A204.1 (cell line): Measurements from ENCODE around the gene FRMD4A.

Experiments
- FAIRE-seq: peaks from 2 replicates; lab custom pipeline; 2012; peaks lifted over from hg19 to GRCh38; lab: Jason Lieb, UNC

Gene FRMD4A

GRCh38 chr10:13665516-13666262, 665.0 kb downstream of the FRMD4A start:
- FAIRE-seq: no peak

DNA sequence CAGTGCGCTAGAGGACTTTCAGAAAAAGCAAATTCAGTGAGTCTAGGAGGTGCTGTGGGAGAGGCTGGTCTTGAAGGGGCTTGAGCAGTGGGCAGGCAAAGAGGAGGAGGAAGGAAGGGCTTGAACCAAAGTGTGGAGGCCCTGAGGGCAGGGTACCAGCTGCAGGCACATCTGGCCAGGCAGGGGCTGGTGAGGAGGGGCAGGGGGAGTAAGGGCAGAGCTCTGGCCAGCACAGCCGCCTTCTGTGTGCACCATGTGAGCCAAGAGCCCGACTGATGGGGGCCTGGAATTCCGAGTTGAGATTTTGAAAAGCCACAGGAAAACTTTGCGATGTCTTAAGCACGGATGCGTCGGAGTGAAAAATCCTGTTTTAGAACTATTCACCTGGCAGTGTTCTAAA, 669.5 kb downstream of the FRMD4A start:
- no peak for FAIRE-seq

DNA sequence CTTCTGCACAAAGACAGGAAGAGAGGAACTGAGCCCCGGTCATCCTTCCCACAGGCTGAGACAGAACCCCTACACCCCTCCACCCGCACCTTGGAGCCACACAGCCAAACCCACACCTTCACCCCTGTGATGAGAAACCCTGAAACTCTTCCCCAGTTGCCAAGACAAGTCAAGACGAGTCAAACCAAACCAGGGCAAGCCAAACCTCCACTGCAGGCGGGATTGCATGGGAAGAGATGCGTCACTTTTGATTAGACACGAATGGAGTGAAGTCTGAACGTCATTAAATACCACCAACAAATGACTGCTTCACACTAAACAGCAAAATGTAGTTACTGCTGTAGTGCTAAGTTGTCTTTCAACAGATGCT, 670.2 kb downstream of the FRMD4A start:
- FAIRE-seq: no peak

DNA sequence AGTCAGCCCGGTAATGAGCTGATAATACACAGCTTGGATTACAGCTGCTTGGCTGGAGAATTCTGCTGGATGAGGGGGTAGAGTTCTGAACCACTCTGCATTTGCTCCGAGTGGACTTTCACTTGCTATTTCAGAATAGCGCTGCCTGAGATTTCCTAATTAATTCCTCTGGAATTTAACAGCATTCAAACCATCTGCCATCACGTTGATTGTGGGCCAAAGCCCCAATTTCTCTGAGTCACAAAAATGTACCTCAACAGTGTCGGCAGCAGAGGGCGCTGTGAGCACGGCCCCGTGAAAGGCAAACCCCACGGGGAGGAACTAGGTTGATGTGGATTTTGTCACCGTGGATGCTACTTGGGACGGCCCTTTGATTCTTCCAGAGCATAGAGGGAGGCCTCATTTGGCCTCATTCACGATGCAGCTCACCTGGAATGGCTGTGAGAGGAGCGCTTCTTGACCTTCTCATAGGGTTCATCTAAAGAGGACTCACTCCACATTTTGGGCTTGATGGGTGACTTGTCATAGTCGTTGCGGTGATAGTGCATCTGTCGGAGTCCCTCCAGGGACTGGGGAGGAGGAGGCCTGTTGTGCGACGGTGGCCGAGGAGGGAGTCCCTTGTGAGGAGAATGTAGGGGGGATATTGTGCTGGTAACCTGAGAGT, 670.7 kb downstream of the FRMD4A start:
- FAIRE-seq: no peak

DNA sequence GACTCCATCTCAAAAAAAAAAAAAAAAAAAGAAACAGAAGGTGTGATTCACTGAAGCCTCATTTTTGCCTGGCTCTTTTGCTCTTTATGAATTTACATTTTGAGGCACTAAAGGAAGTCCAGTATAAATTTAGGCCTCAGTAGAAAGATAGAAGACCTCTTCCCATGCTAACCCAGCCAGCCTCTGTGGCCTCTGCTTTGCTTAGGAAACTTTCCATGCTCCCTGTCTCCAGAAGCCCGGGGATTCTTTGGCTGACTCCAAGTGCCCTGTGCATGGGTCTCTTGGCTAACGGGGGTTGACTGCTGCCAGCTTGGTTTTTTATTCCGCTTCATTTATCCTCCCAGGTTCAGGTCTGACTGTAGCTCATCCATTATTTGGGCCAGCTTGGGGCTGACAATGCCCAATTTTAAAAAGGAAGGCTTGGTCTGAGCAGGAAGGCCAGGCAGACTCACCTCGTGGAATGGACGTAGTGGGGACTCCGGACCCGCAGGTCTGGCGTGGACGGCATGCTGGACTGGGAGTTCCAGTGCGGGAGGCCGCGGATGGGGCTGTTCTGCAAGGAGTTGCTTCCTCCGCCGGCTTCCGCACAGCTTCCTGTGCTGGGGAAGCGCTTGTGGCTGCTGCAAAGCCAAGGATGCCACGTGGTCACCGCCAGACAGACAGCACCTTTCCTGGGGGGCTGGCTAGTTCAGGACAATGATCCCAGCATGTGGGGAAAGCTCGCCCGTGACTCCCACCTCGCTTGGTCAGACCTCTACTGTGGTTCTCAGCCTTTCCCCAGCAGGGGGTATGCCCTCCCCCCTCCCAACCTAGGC, 671.6 kb downstream of the FRMD4A start:
- FAIRE-seq: no peak

- FAIRE-seq: no peak
These were observed 672.5 kb downstream of the FRMD4A start for GRCh38 chr10:13658264-13658663.

- FAIRE-seq: no peak
These were observed 673.5 kb downstream of the FRMD4A start for GRCh38 chr10:13657101-13657680.

GRCh38 chr10:13656337-13657100, 674.2 kb downstream of the FRMD4A start:
- FAIRE-seq: no peak

DNA sequence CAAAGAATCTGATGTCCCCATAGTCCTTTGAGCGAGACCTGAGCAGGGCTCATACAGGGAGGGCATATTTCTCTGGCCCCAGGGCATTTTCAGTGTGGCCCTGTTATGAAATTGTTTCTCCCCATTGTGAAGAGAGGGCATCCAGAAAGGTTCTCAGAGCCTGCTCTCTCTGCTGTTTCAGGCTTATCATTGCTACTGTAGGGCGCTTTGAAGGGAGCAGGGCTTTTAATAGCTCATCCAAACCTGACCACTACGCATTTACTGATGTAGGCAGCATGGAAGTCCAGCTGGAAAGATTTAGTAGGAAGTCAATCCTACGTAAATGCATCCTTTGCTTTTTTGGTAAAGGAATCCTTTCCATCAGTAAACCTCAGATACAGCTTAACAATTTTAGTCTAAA, 675.9 kb downstream of the FRMD4A start:
- no peak for FAIRE-seq

GRCh38 chr10:13654118-13654830, 676.5 kb downstream of the FRMD4A start:
- FAIRE-seq: no peak

- no peak for FAIRE-seq
These were observed 677.9 kb downstream of the FRMD4A start for GRCh38 chr10:13652860-13653259.

DNA sequence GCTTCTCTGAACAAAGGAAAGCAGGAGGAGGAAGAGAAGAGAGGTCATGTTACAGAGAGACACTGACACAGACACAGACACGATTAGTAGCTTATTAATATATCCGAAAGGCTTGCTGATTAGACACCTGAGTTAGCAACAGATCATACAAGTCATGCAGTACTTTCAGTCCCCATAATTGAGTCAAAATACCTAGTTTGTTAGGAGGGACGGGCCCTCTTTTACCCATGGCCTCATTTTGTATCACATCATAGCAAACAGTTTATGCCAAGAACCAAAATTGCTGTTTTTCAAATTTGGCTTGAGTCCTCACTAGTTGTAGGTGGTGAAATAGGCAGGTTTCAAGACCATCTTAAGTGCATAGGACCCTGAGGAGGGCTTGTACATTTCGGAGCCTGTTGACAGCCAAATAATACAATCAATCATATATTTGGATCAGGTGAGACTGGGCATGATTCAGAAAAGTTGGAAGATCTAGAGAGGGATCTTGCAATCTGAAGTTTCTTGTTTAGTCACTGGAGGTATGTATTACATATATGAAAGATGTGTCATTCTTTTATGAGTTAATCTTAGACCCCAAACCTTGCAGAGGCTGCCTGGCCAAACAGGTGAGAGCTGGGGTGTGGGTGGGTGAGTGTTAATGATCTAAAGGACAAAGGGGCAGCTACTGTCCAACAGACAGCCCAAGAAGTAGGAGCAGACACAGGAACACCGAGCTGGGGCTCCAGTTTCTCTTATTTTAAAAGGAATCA, 678.6 kb downstream of the FRMD4A start:
- FAIRE-seq: no peak

DNA sequence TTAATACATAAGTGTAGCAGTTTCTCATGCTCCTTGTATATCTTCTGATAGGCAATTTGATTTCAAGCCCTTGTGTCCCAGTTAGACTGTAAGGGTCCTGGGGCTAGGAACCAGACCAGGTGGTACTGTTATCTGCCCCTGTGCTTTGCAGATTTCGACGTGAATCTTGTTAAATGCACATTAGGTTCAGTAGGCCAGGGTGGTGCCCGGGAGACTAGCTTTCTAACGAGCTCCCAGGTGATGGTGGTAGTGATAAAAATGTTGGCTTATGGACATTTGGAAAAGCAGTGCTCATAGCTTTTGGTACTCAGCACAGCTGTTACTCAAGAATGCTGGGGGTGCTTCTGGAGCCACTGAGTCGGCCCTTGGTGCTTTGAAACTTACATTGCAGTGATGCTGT, 679.8 kb downstream of the FRMD4A start:
- FAIRE-seq: no peak

DNA sequence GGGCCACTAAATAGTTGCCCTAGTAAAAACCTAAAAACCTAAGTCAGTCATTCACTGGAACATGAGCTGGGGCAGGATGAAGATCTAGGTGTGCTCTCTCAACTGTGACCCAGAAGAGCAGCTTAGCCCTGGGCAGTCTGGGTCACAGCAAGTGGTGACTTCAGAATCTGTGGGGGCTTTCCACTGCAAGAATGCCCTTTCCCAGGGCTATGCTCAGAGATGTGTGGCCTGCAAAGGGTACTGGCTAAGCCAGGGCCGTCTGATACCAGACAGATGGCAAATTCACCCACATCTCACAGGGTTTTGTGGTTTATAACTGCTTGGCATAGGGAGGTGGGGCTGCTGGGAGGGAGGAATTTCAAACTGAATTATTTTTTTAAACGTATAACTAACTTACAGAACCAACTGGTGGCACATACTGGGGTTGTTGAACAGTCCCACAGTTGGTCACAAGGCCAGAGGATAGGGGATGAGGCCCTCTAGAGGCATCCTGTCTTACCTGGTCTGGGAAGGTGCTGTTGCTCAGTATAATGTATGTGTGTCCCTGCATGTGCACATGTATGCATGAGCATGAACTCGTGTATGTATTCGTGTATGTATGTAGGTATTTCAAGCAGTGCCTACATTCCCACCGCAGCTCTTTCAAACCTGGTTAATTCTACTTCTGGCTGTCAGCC, 680.7 kb downstream of the FRMD4A start:
- FAIRE-seq: no peak

- no peak for FAIRE-seq
These were observed 682.3 kb downstream of the FRMD4A start for GRCh38 chr10:13648425-13648824.

DNA sequence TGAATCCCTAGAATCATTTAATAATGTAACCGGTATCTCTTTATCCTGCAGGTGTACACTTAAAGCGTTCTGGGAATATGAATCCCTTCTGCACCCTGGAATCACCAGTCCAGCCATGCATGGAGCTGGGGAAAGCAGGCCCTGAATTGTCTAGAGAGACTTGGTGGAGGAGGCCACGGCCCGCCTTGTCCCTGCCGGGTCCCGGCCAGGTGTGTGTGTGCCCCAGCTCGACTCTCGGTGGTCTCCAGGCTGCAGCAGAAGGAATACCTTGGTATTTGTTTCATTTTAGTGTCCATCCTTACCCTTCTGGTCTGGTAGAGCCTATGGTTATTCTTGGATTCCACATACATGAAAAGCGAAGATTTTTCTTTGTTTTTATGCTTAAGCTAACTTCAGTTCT, 685.9 kb downstream of the FRMD4A start:
- FAIRE-seq: no peak

DNA sequence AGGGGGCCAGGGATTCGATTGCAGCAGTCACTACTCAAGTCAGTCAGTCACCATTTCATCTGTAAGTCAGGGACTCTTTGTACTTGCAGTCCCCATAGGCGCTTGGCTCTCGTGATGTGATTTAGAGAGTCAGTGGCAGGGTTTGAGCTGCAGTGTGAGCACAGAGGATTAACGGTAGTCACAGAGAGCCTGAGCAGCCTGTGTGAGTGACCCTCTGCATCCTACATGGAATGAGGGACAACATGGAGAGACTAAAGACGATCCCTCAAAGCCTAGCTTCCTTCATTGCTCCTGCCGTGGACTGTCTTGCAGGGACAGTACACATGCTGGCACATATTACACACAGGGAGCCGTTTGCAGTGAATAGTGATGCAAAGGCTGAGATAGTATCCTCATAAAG, 687.7 kb downstream of the FRMD4A start:
- no peak for FAIRE-seq

DNA sequence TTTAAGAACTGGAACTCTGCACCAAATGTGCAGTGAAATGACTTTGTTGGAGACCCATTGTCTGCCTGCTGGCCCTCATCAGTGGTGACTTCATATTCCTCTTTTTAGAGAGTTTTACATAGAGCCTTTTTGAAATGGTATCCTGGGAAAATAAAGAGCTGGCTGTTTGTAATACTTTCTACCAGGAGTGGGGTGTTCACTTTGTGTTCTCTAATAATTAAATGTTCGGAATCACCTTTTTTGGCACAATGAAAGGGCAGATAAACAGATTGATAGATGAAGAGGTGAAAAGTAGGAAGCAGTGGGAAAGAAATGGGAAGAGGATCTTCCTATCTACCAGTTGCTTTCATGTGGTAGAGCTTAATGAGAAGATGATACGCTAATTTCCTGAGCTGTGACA, 688.4 kb downstream of the FRMD4A start:
- no peak for FAIRE-seq

GRCh38 chr10:13637894-13638293, 692.8 kb downstream of the FRMD4A start:
- no peak for FAIRE-seq

DNA sequence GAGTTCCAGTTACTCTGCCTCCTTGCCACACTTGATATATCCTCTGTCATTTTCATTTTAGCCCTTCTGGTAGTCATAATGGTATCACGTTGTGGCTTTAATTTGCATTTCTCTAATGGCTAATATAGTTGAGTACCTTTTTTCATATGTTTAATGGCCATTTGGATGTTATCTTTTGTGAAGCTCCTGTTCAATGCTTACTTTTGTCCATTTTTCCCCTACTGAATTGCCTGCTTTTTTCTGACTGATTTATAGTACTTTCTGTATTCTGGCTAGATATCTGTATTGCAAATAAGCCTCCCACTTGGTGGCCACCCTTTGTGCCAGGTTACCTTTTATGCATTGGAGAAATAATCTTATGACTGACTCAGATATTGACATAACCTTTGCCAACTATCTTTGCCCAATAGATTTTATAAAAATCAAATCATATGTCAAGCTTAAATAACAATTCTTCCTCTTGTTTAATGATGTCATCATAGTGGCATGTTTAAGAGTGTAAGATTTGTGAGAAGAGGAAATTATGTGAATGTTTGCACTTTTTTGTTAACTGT, 693.3 kb downstream of the FRMD4A start:
- no peak for FAIRE-seq
